ENCODE measurements around the gene DHRSX. TPM values are rescaled to one million over a fixed set of nuclear protein-coding genes. Genes with fewer than 3 reads are reported as not detected.
A peak's percentile ranks its signal among the peaks of the same experiment; 100 is the strongest.

DHRSX gene
- total and polyA plus RNA-seq, 10 of the 15 experiments (the other 5 are each of a cell fraction or from before 2014, with no cell fraction given) = 1.7 to 39.5 (median 16.5) TPM

- no peak for TF ChIP-seq ZBTB33 (IDR thresholded peaks at IDR 0.05)
Measured at GRCh38 chrX:2224161-2224560, 276.6 kb downstream of the DHRSX start (continued).

- POLR2A ChIA-PET = no interaction called here
- WGBS (ENCODE audit: insufficient coverage, insufficient replicate concordance, low lambda C conversion rate, missing lambda C conversion rate) = 52% methylated on average over 12 of the region's 12 CpGs
Measured at GRCh38 chrX:2220829-2221567, 279.8 kb downstream of the DHRSX start.

More at GRCh38 chrX:2220829-2221567, 279.8 kb downstream of the DHRSX start:
- no peak overlapping the region for H3K27ac ChIP-seq (ENCODE audit: control insufficient read depth, insufficient read depth)
- intact Hi-C loops (cut with micrococcal nuclease; ENCODE audit: unreplicated experiment) = no loop called here
- TF ChIP-seq IRF4 (IDR thresholded peaks at IDR 0.05; ENCODE audit: low read depth, low read length) = peak; percentile 71; the same call in 1 of the 2 replicates
- 0 out of 3 replicates have a peak, but pooled peaks have one; percentile 25 for TF ChIP-seq POU2F2 (IDR thresholded peaks at IDR 0.05; ENCODE audit: borderline replicate concordance, low read depth, low read length)
- no peak for TF ChIP-seq SP1 (IDR thresholded peaks at IDR 0.05; ENCODE audit: low read depth, low read length)
- no peak for TF ChIP-seq FOXM1 (IDR thresholded peaks at IDR 0.05; ENCODE audit: low read depth, low read length)
- TF ChIP-seq RUNX3 (IDR thresholded peaks at IDR 0.05; ENCODE audit: low read length) = peak; percentile 69
- peak; percentile 46; the same call in 1 of the 2 replicates for TF ChIP-seq PAX5 (IDR thresholded peaks at IDR 0.05; ENCODE audit: borderline replicate concordance, low read depth, low read length)
- 0 out of 2 replicates have a peak, but pooled peaks have one; percentile 20 for TF ChIP-seq BCL11A (IDR thresholded peaks at IDR 0.05; ENCODE audit: low read depth, low read length)
- TF ChIP-seq RELA (IDR thresholded peaks at IDR 0.05; ENCODE audit: borderline replicate concordance, partially characterized antibody) = no peak
- peak; percentile 85 for TF ChIP-seq TCF12 (IDR thresholded peaks at IDR 0.05; ENCODE audit: low read depth, low read length)
- H3K4me3 ChIP-seq = no peak overlapping the region
- no peaks in the 10 kb centered on the region for H3K4me1 ChIP-seq (ENCODE audit: control insufficient read depth, insufficient read depth, low read length)
- no peak for DNase-seq (ENCODE audit: low read depth, low spot score)
- H3K9me3 ChIP-seq (replicated peaks; ENCODE audit: control insufficient read depth, insufficient read depth, low read length) = peaks cover 29% of the 10 kb centered on the region; the same call in 2 of the 3 replicates
- H2AFZ ChIP-seq (ENCODE audit: control insufficient read depth, low read depth, low read length) = no peak overlapping the region
- H3K27me3 ChIP-seq (replicated peaks in 1 of 2; ENCODE audit: control insufficient read depth in 2 of 2, insufficient read depth in 2 of 2, low read length in 1 of 2) = no peaks in the 10 kb centered on the region
- H3K36me3 ChIP-seq (ENCODE audit: control insufficient read depth in 2 of 2, insufficient read depth in 2 of 2, low read length in 1 of 2) = no peaks in the 10 kb centered on the region
- ChIA-PET RAD21 (ENCODE audit: unreplicated experiment) (no interaction called here), SMC1A (ENCODE audit: uncharacterized antibody, unreplicated experiment) (no interaction called here), CTCF (no interaction called here)
- no TSS peak for BruUV-seq (replicated peaks)
- no peak overlapping the region for H3K9ac ChIP-seq (ENCODE audit: control insufficient read depth, insufficient read depth, low read length)
- H3K4me2 ChIP-seq (ENCODE audit: control insufficient read depth, insufficient read depth) = no peak overlapping the region
- no peaks in the 10 kb centered on the region for H3K79me2 ChIP-seq (ENCODE audit: control insufficient read depth, insufficient read depth, low read length)
- no peak; the same call in 2 of the 3 replicates for ATAC-seq
- FAIRE-seq = no peak
- in situ Hi-C loops (cut with MboI) = no loop called here
- H4K20me1 ChIP-seq (ENCODE audit: control insufficient read depth, insufficient read depth) = no peaks in the 10 kb centered on the region
